Measurements from ENCODE around the gene SART3.

The SART3 gene

GRCh38 chr12:108604208-108604941 lies 43.4 kb upstream of the SART3 start:
- Histone ChIP-seq H3K4me1 (ENCODE audit: control insufficient read depth, insufficient read depth, low read length, poor library complexity, severe bottlenecking) (peaks cover 1% of the 10 kb centered on the region), H3K27ac (ENCODE audit: low read depth, low read length, severe bottlenecking) (no peak overlapping the region), H3K36me3 (ENCODE audit: control insufficient read depth, insufficient read depth, low read length) (no peaks in the 10 kb centered on the region), H3K9me3 (ENCODE audit: control insufficient read depth, low read length) (no peaks in the 10 kb centered on the region), H3K4me3 (ENCODE audit: extremely low read depth, insufficient read depth, low read length, poor library complexity, severe bottlenecking) (no peak overlapping the region)
- 64 to 66% methylated on average over 9 to 10 of the region's 14 CpGs for WGBS, 2 experiments (ENCODE audit: insufficient coverage in 2 of 2)

DNA sequence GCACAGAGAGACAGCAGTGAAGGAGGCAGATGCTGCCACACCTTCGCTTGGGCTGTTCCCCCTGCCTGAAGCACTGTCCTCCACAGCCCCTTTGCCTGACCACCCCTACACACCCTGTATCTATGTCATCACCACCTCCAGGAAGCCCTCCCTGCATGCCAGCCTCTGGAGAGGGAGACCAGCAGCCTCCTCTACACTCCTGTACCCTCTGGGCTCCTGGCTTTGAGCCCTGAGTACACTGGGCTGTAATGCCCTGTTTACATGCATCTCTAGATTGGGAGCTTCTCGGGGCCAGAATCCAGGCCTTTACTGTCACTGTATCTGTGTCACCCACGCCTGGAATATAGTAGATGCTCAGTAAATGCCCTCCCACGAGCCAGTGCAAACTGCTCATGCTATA lies 42.8 kb upstream of the SART3 start:
- H3K4me1 ChIP-seq (ENCODE audit: control insufficient read depth, insufficient read depth, low read length, poor library complexity, severe bottlenecking), result no peaks in the 10 kb centered on the region
- WGBS, 2 experiments (ENCODE audit: insufficient coverage in 2 of 2), result 90 to 92% methylated on average over 4 of the region's 4 CpGs
- no peak overlapping the region for H3K27ac ChIP-seq (ENCODE audit: low read depth, low read length, severe bottlenecking)
- no peaks in the 10 kb centered on the region for H3K36me3 ChIP-seq (ENCODE audit: control insufficient read depth, insufficient read depth, low read length)
- H3K4me3 ChIP-seq (ENCODE audit: extremely low read depth, insufficient read depth, low read length, poor library complexity, severe bottlenecking), result no peak overlapping the region
- H3K9me3 ChIP-seq (ENCODE audit: control insufficient read depth, low read length), result no peaks in the 10 kb centered on the region

GRCh38 chr12:108602976-108603704 lies 42.2 kb upstream of the SART3 start:
- H3K27ac ChIP-seq (ENCODE audit: low read depth, low read length, severe bottlenecking), result no peak overlapping the region
- H3K9me3 ChIP-seq (ENCODE audit: control insufficient read depth, low read length), result no peaks in the 10 kb centered on the region
- H3K36me3 ChIP-seq (ENCODE audit: control insufficient read depth, insufficient read depth, low read length), result no peaks in the 10 kb centered on the region
- no peak overlapping the region for H3K4me3 ChIP-seq (ENCODE audit: extremely low read depth, insufficient read depth, low read length, poor library complexity, severe bottlenecking)
- 88 to 91% methylated on average over 11 to 12 of the region's 15 CpGs for WGBS, 2 experiments (ENCODE audit: insufficient coverage in 2 of 2)
- H3K4me1 ChIP-seq (ENCODE audit: control insufficient read depth, insufficient read depth, low read length, poor library complexity, severe bottlenecking), result no peaks in the 10 kb centered on the region

- peaks cover 3% of the 10 kb centered on the region for H3K4me1 ChIP-seq (ENCODE audit: control insufficient read depth, insufficient read depth, low read length, poor library complexity, severe bottlenecking)
- 90 to 96% methylated on average over 5 to 8 of the region's 9 CpGs for WGBS, 2 experiments (ENCODE audit: insufficient coverage in 2 of 2)
- no peak overlapping the region for H3K27ac ChIP-seq (ENCODE audit: low read depth, low read length, severe bottlenecking)
- H3K9me3 ChIP-seq (ENCODE audit: control insufficient read depth, low read length), result no peaks in the 10 kb centered on the region
- no peaks in the 10 kb centered on the region for H3K36me3 ChIP-seq (ENCODE audit: control insufficient read depth, insufficient read depth, low read length)
- no peak overlapping the region for H3K4me3 ChIP-seq (ENCODE audit: extremely low read depth, insufficient read depth, low read length, poor library complexity, severe bottlenecking)
Measured at GRCh38 chr12:108602209-108602705, 41.3 kb upstream of the SART3 start.

DNA sequence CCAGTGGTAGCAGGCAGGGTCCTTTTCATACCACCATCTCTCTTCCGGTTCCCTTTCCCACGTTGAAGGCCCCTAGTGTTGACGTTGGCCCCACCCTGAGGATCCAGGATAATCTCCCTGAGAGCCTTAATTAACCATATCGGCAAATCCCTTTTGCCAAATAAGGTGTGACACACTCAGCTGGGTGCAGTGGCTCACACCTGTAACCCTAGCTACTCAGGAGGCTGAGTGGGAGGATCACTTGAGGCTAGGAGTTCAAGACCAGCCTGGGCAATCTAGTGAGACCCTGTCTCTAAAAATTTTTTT lies 39.7 kb upstream of the SART3 start:
- Histone ChIP-seq H3K27ac (ENCODE audit: low read depth, low read length, severe bottlenecking) (no peak overlapping the region), H3K9me3 (ENCODE audit: control insufficient read depth, low read length) (no peaks in the 10 kb centered on the region), H3K36me3 (ENCODE audit: control insufficient read depth, insufficient read depth, low read length) (no peaks in the 10 kb centered on the region), H3K4me1 (ENCODE audit: control insufficient read depth, insufficient read depth, low read length, poor library complexity, severe bottlenecking) (peaks cover 6% of the 10 kb centered on the region), H3K4me3 (ENCODE audit: extremely low read depth, insufficient read depth, low read length, poor library complexity, severe bottlenecking) (no peak overlapping the region)
- WGBS, 2 experiments (ENCODE audit: insufficient coverage in 2 of 2), result 69 to 76% methylated on average over 3 of the region's 4 CpGs

DNA sequence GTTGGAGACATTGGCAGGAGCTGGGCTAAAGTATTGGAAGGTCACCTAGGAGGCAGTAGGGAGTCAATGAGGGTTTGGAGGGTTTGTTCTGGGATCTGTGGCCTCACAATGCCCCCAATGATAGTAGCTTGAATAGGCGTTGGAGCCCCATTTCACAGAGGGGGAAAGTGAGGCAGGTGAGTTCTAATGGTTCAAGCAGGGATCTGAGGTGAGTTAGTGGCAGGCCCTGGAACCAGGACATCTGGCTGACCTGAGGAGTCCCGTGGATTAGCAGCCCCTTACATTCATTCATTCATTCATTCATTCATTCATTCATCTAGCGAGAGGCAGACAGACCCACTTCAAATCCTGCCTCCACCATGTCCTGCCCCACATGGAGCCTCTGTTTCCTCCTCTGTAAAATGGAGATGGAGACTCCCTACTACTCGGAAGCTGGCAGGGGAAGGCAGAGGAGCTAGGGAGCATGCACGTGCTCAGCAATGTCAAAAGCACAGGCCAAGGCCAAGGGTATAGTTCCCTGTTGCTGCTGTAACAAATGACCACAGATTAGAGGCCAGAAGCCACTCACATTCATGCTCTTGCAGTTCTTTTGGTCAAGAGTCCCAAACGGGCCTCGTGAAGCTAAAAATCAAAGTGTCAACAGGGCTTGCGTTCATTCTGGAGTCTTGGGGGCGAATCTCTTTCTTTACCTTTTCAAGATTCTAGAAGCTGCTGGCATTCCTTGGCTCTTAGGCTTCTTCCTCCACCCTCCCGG lies 39.2 kb upstream of the SART3 start:
- Histone ChIP-seq H3K9me3 (ENCODE audit: control insufficient read depth, low read length) (no peaks in the 10 kb centered on the region), H3K4me3 (ENCODE audit: extremely low read depth, insufficient read depth, low read length, poor library complexity, severe bottlenecking) (no peak overlapping the region), H3K4me1 (ENCODE audit: control insufficient read depth, insufficient read depth, low read length, poor library complexity, severe bottlenecking) (peaks cover 6% of the 10 kb centered on the region), H3K27ac (ENCODE audit: low read depth, low read length, severe bottlenecking) (no peak overlapping the region), H3K36me3 (ENCODE audit: control insufficient read depth, insufficient read depth, low read length) (no peaks in the 10 kb centered on the region)
- WGBS, 2 experiments (ENCODE audit: insufficient coverage in 2 of 2), result 86 to 92% methylated on average over 7 to 9 of the region's 10 CpGs

GRCh38 chr12:108599541-108599940 lies 38.6 kb upstream of the SART3 start:
- no peaks in the 10 kb centered on the region for H3K36me3 ChIP-seq (ENCODE audit: control insufficient read depth, insufficient read depth, low read length)
- H3K4me3 ChIP-seq (ENCODE audit: extremely low read depth, insufficient read depth, low read length, poor library complexity, severe bottlenecking), result no peak overlapping the region
- WGBS, 2 experiments (ENCODE audit: insufficient coverage in 2 of 2), result 59 to 91% methylated on average over 3 to 4 of the region's 6 CpGs
- no peak overlapping the region for H3K27ac ChIP-seq (ENCODE audit: low read depth, low read length, severe bottlenecking)
- peaks cover 6% of the 10 kb centered on the region for H3K4me1 ChIP-seq (ENCODE audit: control insufficient read depth, insufficient read depth, low read length, poor library complexity, severe bottlenecking)
- no peaks in the 10 kb centered on the region for H3K9me3 ChIP-seq (ENCODE audit: control insufficient read depth, low read length)

DNA sequence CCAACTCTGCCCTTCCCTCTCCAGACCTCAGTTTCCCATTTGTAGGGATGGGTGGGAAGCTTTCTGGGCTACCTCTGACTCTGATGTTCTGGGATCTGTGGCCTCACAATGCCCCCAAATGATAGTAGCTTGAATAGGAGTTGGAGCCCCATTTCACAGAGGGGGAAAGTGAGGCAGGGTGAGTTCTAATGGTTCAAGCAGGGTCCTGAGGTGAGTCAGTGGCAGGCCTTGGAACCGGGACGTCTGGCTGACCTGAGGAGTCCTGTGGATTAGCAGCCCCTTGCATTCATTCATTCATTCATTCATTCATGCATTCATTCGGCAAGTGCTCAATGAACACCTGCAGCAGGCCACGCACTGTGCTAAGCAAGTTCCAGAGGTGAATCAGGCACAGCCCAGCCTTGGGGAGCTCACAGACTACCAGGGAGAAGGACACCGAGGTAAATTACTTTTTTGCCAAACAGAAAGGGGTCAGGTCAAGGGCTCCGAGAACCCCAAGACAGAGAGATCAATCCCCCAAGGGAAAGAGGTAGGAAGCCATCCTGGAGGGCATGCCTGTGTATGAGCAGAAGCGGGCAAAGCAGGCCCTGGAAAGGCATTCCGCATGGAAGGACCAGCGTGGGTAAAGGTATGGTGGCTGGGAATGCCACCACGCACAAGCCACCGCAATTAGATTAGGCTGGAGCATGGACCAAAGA lies 37.7 kb upstream of the SART3 start:
- Histone ChIP-seq H3K9me3 (ENCODE audit: control insufficient read depth, low read length) (no peaks in the 10 kb centered on the region), H3K27ac (ENCODE audit: low read depth, low read length, severe bottlenecking) (no peak overlapping the region), H3K4me3 (ENCODE audit: extremely low read depth, insufficient read depth, low read length, poor library complexity, severe bottlenecking) (no peak overlapping the region), H3K36me3 (ENCODE audit: control insufficient read depth, insufficient read depth, low read length) (no peaks in the 10 kb centered on the region), H3K4me1 (ENCODE audit: control insufficient read depth, insufficient read depth, low read length, poor library complexity, severe bottlenecking) (peaks cover 8% of the 10 kb centered on the region)
- WGBS, 2 experiments (ENCODE audit: insufficient coverage in 2 of 2), result 93 to 94% methylated on average over 8 to 11 of the region's 11 CpGs

DNA sequence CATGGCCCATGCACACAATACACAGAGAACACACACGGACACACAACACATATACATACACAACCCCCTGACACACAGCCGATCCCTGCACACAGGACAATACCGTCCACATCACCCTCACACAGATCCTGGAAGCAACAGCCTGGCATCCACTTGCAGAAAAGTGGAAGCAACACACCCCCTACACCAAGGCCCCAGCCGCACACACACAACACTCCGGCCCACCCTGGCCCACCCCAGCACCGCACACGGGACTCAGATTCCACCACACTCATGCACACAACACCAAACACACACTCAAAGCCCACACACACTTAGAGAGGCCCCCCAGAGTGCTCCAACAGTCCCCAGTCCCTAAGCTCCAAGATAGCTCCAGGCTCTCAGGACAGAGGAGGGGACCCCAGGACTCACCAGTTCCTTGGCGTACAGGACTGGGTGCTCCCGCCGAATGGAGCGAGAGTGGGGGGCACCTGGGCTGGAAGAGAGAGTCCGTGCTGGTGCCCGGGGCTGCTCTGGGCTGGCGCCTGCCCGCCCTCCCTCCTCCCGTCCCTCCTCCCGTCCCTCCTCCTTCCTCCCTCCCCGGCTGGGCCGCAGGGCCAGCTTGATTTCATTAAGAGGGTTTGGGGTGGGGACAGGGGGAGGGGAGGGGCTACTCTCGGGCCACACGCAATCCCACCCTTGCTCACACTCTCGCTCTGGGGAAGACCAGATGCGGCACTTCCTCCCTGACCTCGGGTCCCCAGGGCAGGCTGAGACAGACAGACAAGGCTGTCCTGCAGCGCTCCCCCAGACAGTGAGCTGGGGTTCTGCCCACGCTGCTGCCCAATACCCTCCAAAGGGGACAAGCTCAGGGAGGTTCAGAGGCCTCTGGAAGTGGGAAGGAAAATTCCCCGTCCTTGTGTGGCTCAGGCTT lies 36.8 kb upstream of the SART3 start, which contains the start of gene TMEM119:
Gene TMEM119, minus strand, starts transcription at position 526 of the 913 bp plus-strand sequence. CDS start 5,701 bp downstream, outside the sequence.
- Histone ChIP-seq H3K27ac (ENCODE audit: low read depth, low read length, severe bottlenecking) (peak within 1 kb of the TSS; percentile 36), H3K4me3 (ENCODE audit: extremely low read depth, insufficient read depth, low read length, poor library complexity, severe bottlenecking) (peak within 1 kb of the TSS; percentile 14), H3K4me1 (ENCODE audit: control insufficient read depth, insufficient read depth, low read length, poor library complexity, severe bottlenecking) (peaks cover 13% of the 10 kb centered on the region), H3K9me3 (ENCODE audit: control insufficient read depth, low read length) (no peaks in the 10 kb centered on the region), H3K36me3 (ENCODE audit: control insufficient read depth, insufficient read depth, low read length) (no peaks in the 10 kb centered on the region)
- WGBS, 2 experiments (ENCODE audit: insufficient coverage in 2 of 2), result 73 to 74% methylated on average over 11 to 14 of the region's 27 CpGs
